Suprapubic skin (tissue), 3 donors: ENCODE results near the gene TRPM6.

ENCODE experiments used
- EP300 ChIP-seq: sonication (generic); formaldehyde crosslinking; IDR thresholded peaks from one replicate; pipeline ENCODE4 v1.6.1; 2017; ENCODE audit warnings: antibody characterized with exemption
- POLR2A ChIP-seq, 2 donors: fragments of 450-650 bp; IDR thresholded peaks; one replicate each; pipeline ENCODE4 v1.6.1; 2017; ENCODE audit warnings: antibody characterized with exemption in 2 of 2, mild to moderate bottlenecking in 2 of 2, moderate library complexity in 2 of 2
- TF ChIP-seq, protein P1 (sequence below), 2 donors: fragments of 200-600 bp in 1 of 2; fragments of 450-650 bp in 1 of 2; sonication (generic) in 1 of 2; IDR thresholded peaks; one replicate each; pipeline ENCODE4 v1.5.1; 2016 to 2019; ENCODE audit warnings: antibody characterized with exemption in 2 of 2, mild to moderate bottlenecking in 1 of 2, moderate library complexity in 1 of 2

DNA sequence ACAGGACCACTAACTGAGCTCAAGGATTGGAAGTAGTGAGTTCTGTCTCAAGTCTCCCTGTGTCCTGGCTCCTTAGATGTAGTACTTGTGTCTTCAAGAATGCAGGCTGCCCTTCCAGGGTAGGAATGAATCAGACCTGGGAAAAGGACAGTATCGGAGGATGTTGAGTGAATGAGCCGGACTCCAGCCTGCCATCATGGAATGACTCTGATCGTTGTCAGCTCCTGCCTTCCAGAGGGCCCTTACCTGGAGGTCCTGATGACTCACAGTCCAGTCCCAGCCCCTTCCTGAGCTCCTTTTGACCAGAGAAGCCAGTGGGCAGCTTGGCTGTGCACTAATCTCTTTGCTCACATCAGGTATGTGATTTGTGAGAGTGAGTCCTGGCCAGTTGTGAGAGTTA, 161.1 kb downstream of the TRPM6 start:
- TF ChIP-seq, protein P1, sequence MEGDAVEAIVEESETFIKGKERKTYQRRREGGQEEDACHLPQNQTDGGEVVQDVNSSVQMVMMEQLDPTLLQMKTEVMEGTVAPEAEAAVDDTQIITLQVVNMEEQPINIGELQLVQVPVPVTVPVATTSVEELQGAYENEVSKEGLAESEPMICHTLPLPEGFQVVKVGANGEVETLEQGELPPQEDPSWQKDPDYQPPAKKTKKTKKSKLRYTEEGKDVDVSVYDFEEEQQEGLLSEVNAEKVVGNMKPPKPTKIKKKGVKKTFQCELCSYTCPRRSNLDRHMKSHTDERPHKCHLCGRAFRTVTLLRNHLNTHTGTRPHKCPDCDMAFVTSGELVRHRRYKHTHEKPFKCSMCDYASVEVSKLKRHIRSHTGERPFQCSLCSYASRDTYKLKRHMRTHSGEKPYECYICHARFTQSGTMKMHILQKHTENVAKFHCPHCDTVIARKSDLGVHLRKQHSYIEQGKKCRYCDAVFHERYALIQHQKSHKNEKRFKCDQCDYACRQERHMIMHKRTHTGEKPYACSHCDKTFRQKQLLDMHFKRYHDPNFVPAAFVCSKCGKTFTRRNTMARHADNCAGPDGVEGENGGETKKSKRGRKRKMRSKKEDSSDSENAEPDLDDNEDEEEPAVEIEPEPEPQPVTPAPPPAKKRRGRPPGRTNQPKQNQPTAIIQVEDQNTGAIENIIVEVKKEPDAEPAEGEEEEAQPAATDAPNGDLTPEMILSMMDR (IDR thresholded peaks at IDR 0.05): no peak
- no peak for TF ChIP-seq POLR2A (IDR thresholded peaks at IDR 0.05)
- TF ChIP-seq EP300: no peak
